Activated T-helper 2 cell treated with anti-CD3 and anti-CD28 coated beads, Interferon-gamma antibody, Interleukin-2, Interleukin-4, amounts not matched to agents 10 μg/mL and 5 μg/mL and 100 μg/mL, durations not matched to agents 14 hours and 24 hours and 36 hours (primary cell): ENCODE measurements around the gene CDH4. TPM values are rescaled to one million over a fixed set of nuclear protein-coding genes. Genes with fewer than 3 reads are reported as not detected.

Experiments
- DNase-seq: peaks from one replicate; pipeline ENCODE4 v3.0.0; 2021; ENCODE audit warnings: low spot score
- H3K27ac Mint-ChIP-seq: one replicate; pipeline ENCODE4 v1.8.0; 2021; ENCODE audit warnings: mixed read lengths
- H3K27me3 Mint-ChIP-seq: one replicate; pipeline ENCODE4 v1.8.0; 2021; ENCODE audit warnings: low read depth, mixed read lengths
- H3K36me3 Mint-ChIP-seq: one replicate; pipeline ENCODE4 v1.8.0; 2021; ENCODE audit warnings: low read depth, mixed read lengths
- H3K4me1 Mint-ChIP-seq: one replicate; pipeline ENCODE4 v1.8.0; 2021; ENCODE audit warnings: low read depth, mixed read lengths
- H3K4me3 Mint-ChIP-seq: one replicate; pipeline ENCODE4 v1.8.0; 2021; ENCODE audit warnings: low read depth, mild to moderate bottlenecking, moderate library complexity, mixed read lengths
- H3K9me3 Mint-ChIP-seq: one replicate; pipeline ENCODE4 v1.8.0; 2021; ENCODE audit warnings: mixed read lengths
- intact Hi-C: fragments of 100-400 bp; cut with micrococcal nuclease; formaldehyde crosslinking; loops from one replicate; pipeline ENCODE4 v1.15.1; 2023
- total RNA-seq: library from RNA; stranded (reverse); gene quantifications from 2 replicates; pipeline ENCODE4 v1.2.3, GENCODE V29; 2022

The CDH4 gene
- total RNA-seq, 1 donor from 2014 or later, result not detected

- H3K4me1 Mint-ChIP-seq, result no peaks in the 10 kb centered on the region
- no peaks in the 10 kb centered on the region for H3K36me3 Mint-ChIP-seq
- no peaks in the 10 kb centered on the region for H3K9me3 Mint-ChIP-seq
- DNase-seq, result no peak
- H3K27me3 Mint-ChIP-seq, result no peaks in the 10 kb centered on the region
- no peak overlapping the region for H3K27ac Mint-ChIP-seq
- intact Hi-C loops, result no loop called here
- no peak overlapping the region for H3K4me3 Mint-ChIP-seq
Observed at GRCh38 chr20:61685462-61685861, 433.4 kb downstream of the CDH4 start.

GRCh38 chr20:61686051-61686936, 434.2 kb downstream of the CDH4 start:
- no peaks in the 10 kb centered on the region for H3K9me3 Mint-ChIP-seq

GRCh38 chr20:61688411-61688810, 436.4 kb downstream of the CDH4 start:
- Mint-ChIP-seq H3K36me3 (no peaks in the 10 kb centered on the region), H3K4me1 (no peaks in the 10 kb centered on the region), H3K27me3 (no peaks in the 10 kb centered on the region), H3K9me3 (no peaks in the 10 kb centered on the region), H3K27ac (no peak overlapping the region), H3K4me3 (no peak overlapping the region)
- intact Hi-C loops, result no loop called here
- no peak for DNase-seq

More at GRCh38 chr20:61686051-61686936, 434.2 kb downstream of the CDH4 start:
- DNase-seq, result no peak
- intact Hi-C loops, result no loop called here
- no peaks in the 10 kb centered on the region for H3K4me1 Mint-ChIP-seq
- H3K27ac Mint-ChIP-seq, result no peak overlapping the region
- H3K4me3 Mint-ChIP-seq, result no peak overlapping the region
- no peaks in the 10 kb centered on the region for H3K36me3 Mint-ChIP-seq
- H3K27me3 Mint-ChIP-seq, result no peaks in the 10 kb centered on the region

GRCh38 chr20:61690150-61690549, 438.1 kb downstream of the CDH4 start:
- intact Hi-C loops, result no loop called here
- H3K27me3 Mint-ChIP-seq, result no peaks in the 10 kb centered on the region
- no peaks in the 10 kb centered on the region for H3K9me3 Mint-ChIP-seq
- no peak for DNase-seq
- no peak overlapping the region for H3K4me3 Mint-ChIP-seq
- H3K36me3 Mint-ChIP-seq, result no peaks in the 10 kb centered on the region
- H3K4me1 Mint-ChIP-seq, result no peaks in the 10 kb centered on the region
- H3K27ac Mint-ChIP-seq, result no peak overlapping the region

- Mint-ChIP-seq H3K27me3 (no peaks in the 10 kb centered on the region), H3K27ac (no peak overlapping the region), H3K36me3 (no peaks in the 10 kb centered on the region), H3K9me3 (no peaks in the 10 kb centered on the region), H3K4me3 (no peak overlapping the region), H3K4me1 (no peaks in the 10 kb centered on the region)
- intact Hi-C loops, result no loop called here
- DNase-seq, result no peak
Observed at GRCh38 chr20:61690993-61691838, 439.2 kb downstream of the CDH4 start.

GRCh38 chr20:61691978-61692377, 439.9 kb downstream of the CDH4 start:
- Mint-ChIP-seq H3K4me3 (no peak overlapping the region), H3K27me3 (no peaks in the 10 kb centered on the region), H3K4me1 (no peaks in the 10 kb centered on the region), H3K36me3 (no peaks in the 10 kb centered on the region), H3K9me3 (no peaks in the 10 kb centered on the region), H3K27ac (no peak overlapping the region)
- DNase-seq, result no peak
- intact Hi-C loops, result no loop called here

GRCh38 chr20:61692479-61692878, 440.4 kb downstream of the CDH4 start:
- intact Hi-C loops, result no loop called here
- H3K4me1 Mint-ChIP-seq, result no peaks in the 10 kb centered on the region
- DNase-seq, result no peak

GRCh38 chr20:61693055-61693600, 441.1 kb downstream of the CDH4 start:
- Mint-ChIP-seq H3K4me3 (no peak overlapping the region), H3K36me3 (no peaks in the 10 kb centered on the region), H3K27me3 (no peaks in the 10 kb centered on the region), H3K9me3 (no peaks in the 10 kb centered on the region), H3K4me1 (no peaks in the 10 kb centered on the region), H3K27ac (no peak overlapping the region)
- intact Hi-C loops, result no loop called here
- DNase-seq, result no peak

More at GRCh38 chr20:61692479-61692878, 440.4 kb downstream of the CDH4 start:
- Mint-ChIP-seq H3K36me3 (no peaks in the 10 kb centered on the region), H3K4me3 (no peak overlapping the region), H3K9me3 (no peaks in the 10 kb centered on the region), H3K27me3 (no peaks in the 10 kb centered on the region), H3K27ac (no peak overlapping the region)

GRCh38 chr20:61694682-61695081, 442.6 kb downstream of the CDH4 start:
- H3K4me1 Mint-ChIP-seq, result no peaks in the 10 kb centered on the region
- no peak overlapping the region for H3K27ac Mint-ChIP-seq
- H3K9me3 Mint-ChIP-seq, result no peaks in the 10 kb centered on the region
- DNase-seq, result no peak
- H3K27me3 Mint-ChIP-seq, result no peaks in the 10 kb centered on the region
- intact Hi-C loops, result no loop called here
- H3K36me3 Mint-ChIP-seq, result no peaks in the 10 kb centered on the region
- no peak overlapping the region for H3K4me3 Mint-ChIP-seq

GRCh38 chr20:61695741-61696140, 443.7 kb downstream of the CDH4 start:
- intact Hi-C loops, result no loop called here
- Mint-ChIP-seq H3K4me1 (no peaks in the 10 kb centered on the region), H3K9me3 (no peaks in the 10 kb centered on the region), H3K27ac (no peak overlapping the region), H3K36me3 (no peaks in the 10 kb centered on the region), H3K4me3 (no peak overlapping the region), H3K27me3 (no peaks in the 10 kb centered on the region)
- DNase-seq, result no peak

GRCh38 chr20:61696181-61696735, 444.2 kb downstream of the CDH4 start:
- no peak overlapping the region for H3K4me3 Mint-ChIP-seq
- H3K4me1 Mint-ChIP-seq, result no peaks in the 10 kb centered on the region
- no peaks in the 10 kb centered on the region for H3K36me3 Mint-ChIP-seq
- no peak for DNase-seq
- intact Hi-C loops, result no loop called here
- no peaks in the 10 kb centered on the region for H3K27me3 Mint-ChIP-seq
- no peaks in the 10 kb centered on the region for H3K9me3 Mint-ChIP-seq
- no peak overlapping the region for H3K27ac Mint-ChIP-seq

GRCh38 chr20:61697666-61698597, 445.9 kb downstream of the CDH4 start:
- Mint-ChIP-seq H3K4me3 (no peak overlapping the region), H3K27ac (no peak overlapping the region), H3K27me3 (no peaks in the 10 kb centered on the region), H3K36me3 (no peaks in the 10 kb centered on the region), H3K9me3 (no peaks in the 10 kb centered on the region), H3K4me1 (no peaks in the 10 kb centered on the region)
- intact Hi-C loops, result no loop called here
- DNase-seq, result no peak
